OCI-LY1 (cell line): ENCODE measurements around the gene OLR1.
A peak's percentile ranks its signal among the peaks of the same experiment; 100 is the strongest.

Source experiments
- H2AFZ ChIP-seq: fragments of 200-600 bp; sonication (generic), shearing (Covaris generic); 2 replicates; pipeline ENCODE4 v1.6.0; 2014; ENCODE audit warnings: antibody characterized with exemption, mild to moderate bottlenecking, low read length
- H3F3A ChIP-seq: fragments of 200-600 bp; sonication (generic), shearing (Covaris generic); 2 replicates; pipeline ENCODE4 v1.6.0; 2014; ENCODE audit warnings: mild to moderate bottlenecking, antibody characterized with exemption, low read length, moderate library complexity; ENCODE audit not compliant: insufficient read depth
- H3K27ac ChIP-seq: fragments of 200-600 bp; sonication (generic); 2 replicates; pipeline ENCODE4 v1.5.1; 2014; ENCODE audit warnings: low read length, mixed run types, mild to moderate bottlenecking, low read depth; ENCODE audit not compliant: poor library complexity, severe bottlenecking
- H3K27me3 ChIP-seq: fragments of 200-600 bp; sonication (generic); 2 replicates; pipeline ENCODE4 v1.6.0; 2014; ENCODE audit warnings: antibody characterized with exemption, mild to moderate bottlenecking, low read length, moderate library complexity; ENCODE audit not compliant: insufficient read depth
- H3K36me3 ChIP-seq: fragments of 200-600 bp; sonication (generic); 2 replicates; pipeline ENCODE4 v1.6.1; 2014; ENCODE audit warnings: mild to moderate bottlenecking, antibody characterized with exemption, low read length, moderate library complexity, mixed read lengths; ENCODE audit not compliant: insufficient read depth
- H3K4me1 ChIP-seq: fragments of 200-600 bp; sonication (generic); 2 replicates; pipeline ENCODE4 v1.5.1; 2014; ENCODE audit warnings: mild to moderate bottlenecking, low read length, moderate library complexity; ENCODE audit not compliant: insufficient read depth, severe bottlenecking
- H3K4me2 ChIP-seq: fragments of 200-600 bp; sonication (generic), shearing (Covaris generic); 2 replicates; pipeline ENCODE4 v1.6.1; 2014; ENCODE audit warnings: low read length
- H3K4me3 ChIP-seq: fragments of 200-600 bp; sonication (generic); 2 replicates; pipeline ENCODE4 v1.5.1; 2014; ENCODE audit warnings: low read length, low read depth, mild to moderate bottlenecking, mixed read lengths; ENCODE audit not compliant: poor library complexity, severe bottlenecking
- H3K79me2 ChIP-seq: fragments of 200-600 bp; shearing (Covaris generic); 2 replicates; pipeline ENCODE4 v1.6.1; 2016; ENCODE audit warnings: mixed run types, low read length, mixed read lengths; ENCODE audit not compliant: insufficient read depth
- H3K9ac ChIP-seq: fragments of 200-600 bp; sonication (generic), shearing (Covaris generic); 2 replicates; pipeline ENCODE4 v1.6.1; 2014; ENCODE audit warnings: mild to moderate bottlenecking, low read length, mixed read lengths
- H3K9me2 ChIP-seq: fragments of 200-600 bp; sonication (generic), shearing (Covaris generic); 2 replicates; pipeline ENCODE4 v1.6.1; 2014; ENCODE audit warnings: low read depth, mild to moderate bottlenecking, low read length, mixed read lengths
- H3K9me3 ChIP-seq: fragments of 200-600 bp; shearing (Covaris generic); 2 replicates; pipeline ENCODE4 v1.6.1; 2014; ENCODE audit warnings: low read length, mixed read lengths
- H4K20me1 ChIP-seq: fragments of 200-600 bp; sonication (generic), shearing (Covaris generic); 2 replicates; pipeline ENCODE4 v1.6.0; 2016; ENCODE audit warnings: mild to moderate bottlenecking, low read length; ENCODE audit not compliant: insufficient read depth
- CTCF ChIP-seq: fragments of 200-600 bp; sonication (generic), shearing (Covaris generic); IDR thresholded peaks from 2 replicates; pipeline ENCODE4 v1.5.1; 2017; ENCODE audit warnings: mild to moderate bottlenecking, antibody characterized with exemption, low read length, moderate library complexity, mixed read lengths
- EZH2 ChIP-seq: fragments of 200-600 bp; sonication (generic), shearing (Covaris generic); IDR thresholded peaks from 2 replicates; pipeline ENCODE4 v1.8.0; 2017; ENCODE audit warnings: borderline replicate concordance, mixed run types, mild to moderate bottlenecking, antibody characterized with exemption, low read length, moderate library complexity, mixed read lengths

OLR1 gene

GRCh38 chr12:10194160-10194670 is 22.3 kb upstream of the OLR1 start:
- Histone ChIP-seq H3K36me3 (no peaks in the 10 kb centered on the region), H3K27ac (no peak overlapping the region), H3F3A (no peaks in the 10 kb centered on the region), H4K20me1 (no peaks in the 10 kb centered on the region), H3K27me3 (no peaks in the 10 kb centered on the region; the same call in 1 of the 2 replicates), H3K79me2 (no peaks in the 10 kb centered on the region), H3K4me3 (no peak overlapping the region), H3K4me2 (no peak overlapping the region), H3K9ac (no peak overlapping the region), H3K9me2 (no peaks in the 10 kb centered on the region), H3K4me1 (peaks cover 31% of the 10 kb centered on the region), H3K9me3 (no peaks in the 10 kb centered on the region), H2AFZ (no peak overlapping the region)
- TF ChIP-seq CTCF (no peak), EZH2 (no peak)

DNA sequence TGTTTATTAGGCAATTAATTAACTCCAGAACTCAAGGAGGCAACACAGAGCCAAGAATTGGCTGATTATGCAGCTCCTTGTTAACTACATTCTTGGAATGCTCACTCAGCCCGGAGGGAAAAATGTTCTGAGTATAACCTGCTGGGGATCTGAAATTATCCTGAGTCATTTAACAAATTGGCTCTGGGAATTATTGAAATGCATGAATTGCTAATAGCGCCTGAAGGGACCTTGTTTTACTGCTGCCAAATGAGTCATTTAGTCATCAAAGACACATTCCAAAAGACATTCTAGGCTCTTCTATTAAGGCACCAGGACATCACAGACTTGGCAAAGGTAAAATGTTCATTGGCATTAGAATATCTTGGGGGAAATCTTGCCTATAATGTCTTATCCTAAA is 19.9 kb upstream of the OLR1 start:
- TF ChIP-seq EZH2: no peak
- no peak for TF ChIP-seq CTCF
- H3K9ac ChIP-seq: no peak overlapping the region
- no peaks in the 10 kb centered on the region for H3K79me2 ChIP-seq
- no peak overlapping the region for H2AFZ ChIP-seq
- H4K20me1 ChIP-seq: no peaks in the 10 kb centered on the region
- H3F3A ChIP-seq: no peaks in the 10 kb centered on the region
- H3K9me2 ChIP-seq: no peaks in the 10 kb centered on the region
- no peak overlapping the region for H3K4me3 ChIP-seq
- no peaks in the 10 kb centered on the region; the same call in 1 of the 2 replicates for H3K27me3 ChIP-seq
- H3K4me1 ChIP-seq: peaks cover 23% of the 10 kb centered on the region
- H3K36me3 ChIP-seq: no peaks in the 10 kb centered on the region
- no peak overlapping the region for H3K4me2 ChIP-seq
- H3K27ac ChIP-seq: no peak overlapping the region
- no peaks in the 10 kb centered on the region for H3K9me3 ChIP-seq

DNA sequence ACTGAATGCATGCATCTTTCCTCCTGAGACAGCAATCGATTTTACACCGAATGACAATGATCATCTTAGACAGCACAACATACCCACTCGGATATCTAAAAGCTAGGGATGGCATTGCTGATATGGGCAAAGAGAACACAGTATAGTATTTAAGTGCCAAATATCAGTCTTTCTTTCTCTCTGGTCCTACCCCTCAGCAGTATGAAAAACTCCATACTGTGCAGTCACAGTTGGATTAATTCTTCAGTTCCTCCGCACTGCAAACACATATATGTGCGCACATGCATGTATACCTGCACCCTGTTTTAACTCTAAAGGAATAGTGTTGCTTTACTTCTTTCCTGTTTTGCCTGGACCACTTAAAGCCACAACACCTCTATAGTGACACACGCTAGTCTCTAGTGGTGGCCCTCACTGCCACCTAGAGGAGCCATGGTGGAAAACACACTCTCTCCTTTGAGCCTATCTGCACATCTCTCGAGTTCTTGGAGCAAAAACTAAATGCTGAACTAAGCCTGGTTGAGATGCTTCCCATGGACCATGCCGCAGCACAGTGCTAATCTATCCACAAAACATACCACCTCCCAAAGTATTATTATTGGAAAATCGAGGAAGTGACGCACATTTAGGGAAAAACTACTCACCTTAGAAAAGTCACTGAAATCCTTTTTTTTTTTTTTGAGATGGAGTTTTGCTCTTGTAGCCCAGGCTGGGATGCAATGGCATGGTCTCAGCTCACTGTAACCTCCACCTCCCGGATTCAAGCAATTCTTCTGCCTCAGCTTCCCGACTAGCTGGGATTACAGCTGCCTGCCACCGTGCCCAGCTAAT is 18.8 kb upstream of the OLR1 start:
- Histone ChIP-seq H3F3A (no peaks in the 10 kb centered on the region), H3K9me2 (no peaks in the 10 kb centered on the region), H4K20me1 (no peaks in the 10 kb centered on the region), H3K4me2 (no peak overlapping the region), H3K4me3 (no peak overlapping the region), H3K27me3 (no peaks in the 10 kb centered on the region; the same call in 1 of the 2 replicates), H3K36me3 (no peaks in the 10 kb centered on the region), H3K9ac (no peak overlapping the region), H3K27ac (no peak overlapping the region), H3K4me1 (peaks cover 12% of the 10 kb centered on the region), H3K9me3 (no peaks in the 10 kb centered on the region), H3K79me2 (no peaks in the 10 kb centered on the region), H2AFZ (no peak overlapping the region)
- no peak for TF ChIP-seq EZH2
- peak; percentile 72 for TF ChIP-seq CTCF
